Breast epithelium (tissue), 4 donors: Measurements from ENCODE around the gene TBC1D10A. TPM values are rescaled to one million over a fixed set of nuclear protein-coding genes. Genes with fewer than 3 reads are reported as not detected.

Experiments used
- DNase-seq, 2 donors: peaks; one replicate each; pipeline ENCODE4 v3.0.0-alpha.2; 2019; ENCODE audit warnings: low spot score in 2 of 2
- H3K27ac ChIP-seq, 2 donors: fragments of 200-600 bp; sonication (generic) in 1 of 2; one replicate each; pipeline ENCODE4 v1.5.1; 2016 to 2019; ENCODE audit warnings: mild to moderate bottlenecking in 1 of 2
- H3K27me3 ChIP-seq, 2 donors: fragments of 200-600 bp; sonication (generic) in 1 of 2; one replicate each; pipeline versions ENCODE4 v1.5.1 to v1.6.0; 2017 to 2019; ENCODE audit warnings: control low read depth in 1 of 2, mild to moderate bottlenecking in 1 of 2
- H3K36me3 ChIP-seq: fragments of 200-600 bp; one replicate; pipeline ENCODE4 v1.5.1; 2019
- H3K4me1 ChIP-seq, 2 donors: fragments of 200-600 bp; sonication (generic); one replicate each; pipeline ENCODE4 v1.5.1; 2016 to 2019; ENCODE audit warnings: control low read depth in 1 of 2
- H3K4me3 ChIP-seq, 3 donors: fragments of 200-600 bp; sonication (generic); 1 replicate in 2 of 3; 2 replicates in 1 of 3; pipeline ENCODE4 v1.5.1; 2016 to 2019; ENCODE audit warnings: mild to moderate bottlenecking in 3 of 3, moderate library complexity in 2 of 3
- H3K9me3 ChIP-seq, 2 donors: fragments of 200-600 bp; sonication (generic) in 1 of 2; one replicate each; pipeline ENCODE4 v1.5.1; 2016 to 2019; ENCODE audit warnings: control low read depth in 1 of 2
- CTCF ChIP-seq, 3 donors: fragments of 450-650 bp; IDR thresholded peaks; one replicate each; pipeline ENCODE4 v1.5.1; 2016 to 2017; ENCODE audit warnings: antibody characterized with exemption in 3 of 3, mild to moderate bottlenecking in 3 of 3, moderate library complexity in 3 of 3
- POLR2A ChIP-seq: fragments of 450-650 bp; IDR thresholded peaks from one replicate; pipeline ENCODE4 v1.6.1; 2016; ENCODE audit warnings: antibody characterized with exemption, mild to moderate bottlenecking, moderate library complexity
- POLR2AphosphoS5 ChIP-seq, 3 donors: sonication (generic); formaldehyde crosslinking; IDR thresholded peaks; one replicate each; pipeline ENCODE4 v1.6.1; 2017; ENCODE audit warnings: antibody characterized with exemption in 3 of 3
- intact Hi-C: fragments of 100-400 bp; cut with DNase I; formaldehyde crosslinking; loops from one replicate; pipeline ENCODE4 v1.15.1; 2023; ENCODE audit warnings: low total_unique reads
- total RNA-seq, 3 donors: library from RNA; depleted of rRNA; stranded (reverse); fragments of >200 nt; gene quantifications; one replicate each; pipeline ENCODE4 v1.1.0, GENCODE V29; 2016

The TBC1D10A gene
- total RNA-seq, 3 donors from 2014 or later: 25.0 to 50.1 (median 32.4) TPM

GRCh38 chr22:30276039-30276438 is 50.7 kb downstream of the TBC1D10A start:
- Histone ChIP-seq H3K27me3 (no peaks in the 10 kb centered on the region), H3K4me3 (no peak overlapping the region), H3K4me1 (no peaks in the 10 kb centered on the region), H3K36me3 (no peaks in the 10 kb centered on the region), H3K27ac (no peak overlapping the region), H3K9me3 (no peaks in the 10 kb centered on the region)
- no peak for TF ChIP-seq POLR2AphosphoS5 (IDR thresholded peaks at IDR 0.05)
- no peak for TF ChIP-seq POLR2A
- no peak for DNase-seq
- intact Hi-C loops: loop anchor here (5.0 kb wide), 2 partner anchors 591 to 1394 kb away; partner anchors contain the start of gene ZNRF3

GRCh38 chr22:30275625-30276024 is 51.1 kb downstream of the TBC1D10A start:
- H3K9me3 ChIP-seq: no peaks in the 10 kb centered on the region
- no peak for DNase-seq
- no peaks in the 10 kb centered on the region for H3K4me1 ChIP-seq
- no peaks in the 10 kb centered on the region for H3K36me3 ChIP-seq
- intact Hi-C loops: loop anchor here (5.0 kb wide), 2 partner anchors 592 to 1393 kb away; partner anchors contain the start of gene ZNRF3
- H3K4me3 ChIP-seq: no peak overlapping the region
- H3K27me3 ChIP-seq: no peaks in the 10 kb centered on the region
- no peak for TF ChIP-seq POLR2AphosphoS5 (IDR thresholded peaks at IDR 0.05)
- no peak for TF ChIP-seq CTCF (IDR thresholded peaks at IDR 0.05)
- no peak for TF ChIP-seq POLR2A
- H3K27ac ChIP-seq: no peak overlapping the region

GRCh38 chr22:30274437-30274812 is 52.3 kb downstream of the TBC1D10A start:
- intact Hi-C loops: no loop called here
- no peak overlapping the region for H3K27ac ChIP-seq
- no peaks in the 10 kb centered on the region for H3K27me3 ChIP-seq
- H3K9me3 ChIP-seq: no peaks in the 10 kb centered on the region
- no peaks in the 10 kb centered on the region for H3K36me3 ChIP-seq
- TF ChIP-seq POLR2AphosphoS5 (IDR thresholded peaks at IDR 0.05): no peak
- no peak for TF ChIP-seq CTCF (IDR thresholded peaks at IDR 0.05)
- no peak for DNase-seq
- no peak overlapping the region for H3K4me3 ChIP-seq
- H3K4me1 ChIP-seq: no peaks in the 10 kb centered on the region

- Histone ChIP-seq H3K36me3 (no peaks in the 10 kb centered on the region), H3K27ac (no peak overlapping the region)
- intact Hi-C loops: no loop called here
Measured at GRCh38 chr22:30273711-30274436, 52.9 kb downstream of the TBC1D10A start.

GRCh38 chr22:30272781-30273601 is 53.8 kb downstream of the TBC1D10A start:
- H3K27ac ChIP-seq: no peak overlapping the region
- H3K4me3 ChIP-seq: no peak overlapping the region
- intact Hi-C loops: no loop called here
- H3K36me3 ChIP-seq: no peaks in the 10 kb centered on the region
- no peak for DNase-seq
- TF ChIP-seq CTCF (IDR thresholded peaks at IDR 0.05): no peak
- TF ChIP-seq POLR2AphosphoS5 (IDR thresholded peaks at IDR 0.05): no peak
- no peak for TF ChIP-seq POLR2A
- no peaks in the 10 kb centered on the region for H3K27me3 ChIP-seq
- no peaks in the 10 kb centered on the region for H3K9me3 ChIP-seq
- no peaks in the 10 kb centered on the region for H3K4me1 ChIP-seq

More at GRCh38 chr22:30273711-30274436, 52.9 kb downstream of the TBC1D10A start:
- Histone ChIP-seq H3K4me1 (no peaks in the 10 kb centered on the region), H3K4me3 (no peak overlapping the region), H3K9me3 (no peaks in the 10 kb centered on the region), H3K27me3 (no peaks in the 10 kb centered on the region)
- no peak for DNase-seq
- TF ChIP-seq CTCF (IDR thresholded peaks at IDR 0.05): no peak
- TF ChIP-seq POLR2A: no peak
- TF ChIP-seq POLR2AphosphoS5 (IDR thresholded peaks at IDR 0.05): no peak
